GM12878 (cell line): ENCODE results near the gene CIAO2A. TPM values are rescaled to one million over a fixed set of nuclear protein-coding genes. Genes with fewer than 3 reads are reported as not detected.

Experiments
- ATAC-seq: fragments of 200-7000 bp; cut with Tn5 transposase; 3 replicates; pipeline ENCODE4 v1.9.1; 2020; ENCODE audit warnings: mild to moderate bottlenecking, moderate library complexity
- BruUV-seq: library from RNA; stranded (reverse); fragments of 400-500 nt; replicated peaks from 2 replicates; lab custom pipeline; 2021; lab: Mats Ljungman, UMichigan
- CTCF ChIA-PET: fragments of 300-600 bp; sonication (Branson Sonifier 250); formaldehyde crosslinking; extraction: SDS; loops from one replicate; lab custom pipeline; 2021; ENCODE audit warnings: inconsistent platforms; lab: Yijun Ruan, JAX
- POLR2A ChIA-PET: fragments of 350-600 bp; formaldehyde crosslinking; extraction: SDS; loops from one replicate; lab custom pipeline; 2021; ENCODE audit warnings: inconsistent platforms; lab: Charles Lee
- RAD21 ChIA-PET: fragments of 300-600 bp; sonication (Branson Sonifier 250); formaldehyde crosslinking; loops from one replicate; lab custom pipeline; 2023; ENCODE audit warnings: antibody characterized with exemption; ENCODE audit not compliant: unreplicated experiment; lab: Charles Lee
- SMC1A ChIA-PET: fragments of 300-600 bp; sonication (Branson Sonifier 250); formaldehyde crosslinking; loops from one replicate; lab custom pipeline; 2023; ENCODE audit not compliant: unreplicated experiment, uncharacterized antibody; lab: Charles Lee
- DNase-seq: peaks from one replicate; pipeline ENCODE4 v3.0.0-alpha.2; 2011; ENCODE audit warnings: low read depth, low spot score
- FAIRE-seq: peaks from 3 replicates; lab custom pipeline; 2011; peaks lifted over from hg19 to GRCh38; lab: Jason Lieb, UNC
- H2AFZ ChIP-seq: 2 replicates; pipeline ENCODE4 v1.6.0; 2011; ENCODE audit warnings: low read depth, low read length, control low read depth; ENCODE audit not compliant: control insufficient read depth
- H3K27ac ChIP-seq: 2 replicates; pipeline ENCODE4 v1.5.1; 2011; ENCODE audit warnings: control low read depth; ENCODE audit not compliant: control insufficient read depth, insufficient read depth
- H3K27me3 ChIP-seq, 2 experiments: replicated peaks in 1 of 2; 2 replicates each; pipeline versions ENCODE4 v1.6.0 to v1.6.1; 2011; ENCODE audit warnings: low read length in 1 of 2; ENCODE audit not compliant: control insufficient read depth in 2 of 2, insufficient read depth in 2 of 2
- H3K36me3 ChIP-seq, 2 experiments: 2 replicates each; pipeline ENCODE4 v1.5.1; 2011; ENCODE audit warnings: low read length in 1 of 2; ENCODE audit not compliant: control insufficient read depth in 2 of 2, insufficient read depth in 2 of 2
- H3K4me1 ChIP-seq: 2 replicates; pipeline ENCODE4 v1.6.1; 2011; ENCODE audit warnings: mild to moderate bottlenecking, low read length, moderate library complexity, mixed read lengths; ENCODE audit not compliant: control insufficient read depth, insufficient read depth
- H3K4me2 ChIP-seq: 2 replicates; pipeline ENCODE4 v1.6.0; 2011; ENCODE audit warnings: control low read depth; ENCODE audit not compliant: control insufficient read depth, insufficient read depth
- H3K4me3 ChIP-seq: fragments of 200-600 bp; sonication (generic); 2 replicates; pipeline ENCODE4 v1.5.1; 2016
- H3K79me2 ChIP-seq: 2 replicates; pipeline ENCODE4 v1.6.0; 2011; ENCODE audit warnings: low read length; ENCODE audit not compliant: control insufficient read depth, insufficient read depth
- H3K9ac ChIP-seq: 2 replicates; pipeline ENCODE4 v1.8.0; 2011; ENCODE audit warnings: low read length, control low read depth, mixed read lengths; ENCODE audit not compliant: control insufficient read depth, insufficient read depth
- H3K9me3 ChIP-seq: replicated peaks from 3 replicates; pipeline ENCODE4 v1.5.1; 2011; ENCODE audit warnings: mild to moderate bottlenecking, low read length; ENCODE audit not compliant: control insufficient read depth, insufficient read depth
- H4K20me1 ChIP-seq: 2 replicates; pipeline ENCODE4 v1.6.0; 2011; ENCODE audit not compliant: control insufficient read depth, insufficient read depth
- ASH2L ChIP-seq: fragments of 300-600, 200-600 bp; sonication (generic); IDR thresholded peaks from 2 replicates; pipeline ENCODE4 v1.6.1; 2017; ENCODE audit warnings: low read depth, mild to moderate bottlenecking, borderline replicate concordance
- BHLHE40 ChIP-seq, 2 experiments: fragments of 450-650 bp in 1 of 2; IDR thresholded peaks; 2 replicates each; pipeline ENCODE4 v1.6.1; 2011 to 2017; ENCODE audit warnings: low read depth in 2 of 2, borderline replicate concordance in 1 of 2, improper control_type of control experiment in 1 of 2, low read length in 1 of 2, mild to moderate bottlenecking in 1 of 2
- BRCA1 ChIP-seq: IDR thresholded peaks from 2 replicates; pipeline ENCODE4 v1.6.1; 2011; ENCODE audit warnings: low read depth, low read length, improper control_type of control experiment
- CBX5 ChIP-seq: sonication (generic); IDR thresholded peaks from 2 replicates; pipeline ENCODE4 v1.6.1; 2016; ENCODE audit warnings: low read depth, moderate library complexity, mild to moderate bottlenecking, inconsistent platforms
- CHD1 ChIP-seq: IDR thresholded peaks from 2 replicates; pipeline ENCODE4 v1.6.1; 2012; ENCODE audit warnings: low read depth, low read length, improper control_type of control experiment
- MEF2B ChIP-seq: fragments of 450-650 bp; IDR thresholded peaks from 2 replicates; pipeline ENCODE4 v1.6.1; 2018; ENCODE audit warnings: mild to moderate bottlenecking, moderate library complexity; ENCODE audit not compliant: partially characterized antibody, poor library complexity, severe bottlenecking
- RAD21 ChIP-seq: IDR thresholded peaks from 2 replicates; pipeline ENCODE4 v1.6.1; 2011; ENCODE audit warnings: mild to moderate bottlenecking, low read depth, low read length, moderate library complexity; ENCODE audit not compliant: insufficient read depth
- YBX1 ChIP-seq: fragments of 450-650 bp; IDR thresholded peaks from 2 replicates; pipeline ENCODE4 v1.6.1; 2016; ENCODE audit warnings: antibody characterized with exemption
- WGBS: methylation state at CpG from one replicate; pipeline ENCODE4 v1.1.6; 2016; ENCODE audit warnings: low lambda C conversion rate; ENCODE audit not compliant: insufficient replicate concordance, insufficient coverage; ENCODE audit errors: missing lambda C conversion rate; 5-methylcytosine and 5-hydroxymethylcytosine counted together
- in situ Hi-C: fragments of 300-500 bp; cut with MboI; formaldehyde crosslinking; loops from 9 replicates; pipeline ENCODE4 v1.14.3; 2018; ENCODE audit warnings: mixed read lengths
- intact Hi-C: fragments of 100-400 bp; cut with micrococcal nuclease; formaldehyde crosslinking; loops from one replicate; pipeline ENCODE4 v1.14.2; 2022; ENCODE audit not compliant: unreplicated experiment
- polyA plus RNA-seq, 11 experiments: library from polyadenylated mRNA; depleted of rRNA in 4 of 11; unstranded in 6 of 11; stranded (reverse) in 5 of 11; fragments of >200 nt; fragmentation: Nextera tagmentation in 4 of 11; fragmentation: Illumina TruSeq in 1 of 11; extraction: Ambion mirVana in 4 of 11; extraction: Trizol in 1 of 11; gene quantifications; 1 replicate in 1 of 11; 2 replicates in 10 of 11; pipeline versions ENCODE4 v1.2.1 to v1.2.3, GENCODE V29; 2011 to 2016; ENCODE audit warnings: inconsistent platforms in 2 of 11, missing spikeins in 2 of 11, low read depth in 1 of 11
- total RNA-seq, 4 experiments: library from RNA; depleted of rRNA in 3 of 4; stranded (reverse); fragments of >200 nt in 3 of 4; fragmentation: Illumina TruSeq in 1 of 4; extraction: Trizol in 1 of 4; gene quantifications; 2 replicates each; pipeline versions ENCODE4 v1.2.1 to v1.2.3, GENCODE V29; 2013 to 2021
- TF ChIP-seq, protein P1 (sequence below): IDR thresholded peaks from 2 replicates; pipeline ENCODE4 v1.6.1; 2012; ENCODE audit warnings: low read depth, low read length, improper control_type of control experiment
- TF ChIP-seq, protein P2 (sequence below), 3 experiments: IDR thresholded peaks in 2 of 3; conservative IDR thresholded peaks in 1 of 3; 2 replicates each; pipeline ENCODE4 v1.5.1; 2011; ENCODE audit warnings: low read depth in 3 of 3, low read length in 3 of 3, mild to moderate bottlenecking in 3 of 3, control low read depth in 2 of 3, moderate library complexity in 2 of 3, inconsistent platforms in 1 of 3, mixed read lengths in 1 of 3; ENCODE audit not compliant: control insufficient read depth in 2 of 3, insufficient read depth in 1 of 3; ENCODE audit errors: extremely low read depth in 1 of 3
- TF ChIP-seq, protein P3 (sequence below): fragments of 450-650 bp; IDR thresholded peaks from 2 replicates; pipeline ENCODE4 v1.6.1; 2017; ENCODE audit warnings: mild to moderate bottlenecking
- TF ChIP-seq, protein P4 (sequence below): fragments of 450-650 bp; IDR thresholded peaks from 2 replicates; pipeline ENCODE4 v1.6.1; 2016; ENCODE audit warnings: mild to moderate bottlenecking

The CIAO2A gene
- total and polyA plus RNA-seq, 10 of the 15 experiments (the other 5 are each of a cell fraction or from before 2014, with no cell fraction given): 94.5 to 400 (median 204) TPM

DNA sequence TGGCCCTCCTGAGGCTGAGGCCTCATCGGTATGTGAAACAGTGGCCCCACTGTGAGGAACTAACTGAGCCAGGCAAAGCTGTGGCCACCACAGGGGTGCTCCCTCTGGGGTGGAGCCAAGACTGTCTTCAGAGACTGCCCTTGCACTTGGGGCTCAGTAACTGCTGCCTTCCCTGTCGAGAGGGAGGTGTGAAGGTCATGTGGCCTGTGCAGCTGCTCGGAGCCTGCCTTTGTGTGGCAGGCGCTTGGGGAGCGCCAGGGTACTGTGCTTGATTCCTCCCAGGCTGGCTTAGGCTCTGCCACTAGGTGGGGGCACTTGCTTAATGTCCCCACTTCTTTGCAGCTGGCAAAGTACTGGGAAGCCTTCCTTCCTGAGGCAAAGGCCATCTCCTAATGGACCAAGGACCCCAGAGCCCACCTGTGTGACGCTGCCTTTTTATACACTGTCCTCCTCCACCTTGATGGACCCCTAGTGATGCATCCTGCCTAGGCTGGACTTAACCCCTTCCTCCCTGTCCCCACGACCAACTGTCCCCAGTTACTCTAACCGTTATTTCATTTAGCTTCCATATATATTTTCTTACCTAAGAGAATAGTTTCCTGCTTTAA, 43.7 kb upstream of the CIAO2A start:
- FAIRE-seq (no peak), DNase-seq (no peak), ATAC-seq (peak; percentile 80)
- Histone ChIP-seq H3K79me2 (no peaks in the 10 kb centered on the region), H3K4me3 (no peak overlapping the region), H3K36me3 (peaks cover 31 to 35% of the 10 kb centered on the region in 2 experiments), H3K9me3 (no peaks in the 10 kb centered on the region), H3K27ac (no peak overlapping the region), H3K4me2 (no peak overlapping the region), H3K27me3 (no peaks in the 10 kb centered on the region), H3K9ac (no peak overlapping the region), H2AFZ (no peak overlapping the region), H3K4me1 (no peaks in the 10 kb centered on the region; the same call in 1 of the 2 replicates), H4K20me1 (no peaks in the 10 kb centered on the region)
- WGBS: 58% methylated on average over 8 of the region's 8 CpGs
- RAD21 ChIA-PET: interaction anchor here (1.0 to 1.4 kb wide), 2 partner anchors 16 kb away, joined by 3 to 6 read pairs; no protein-coding TSS in a partner anchor
- SMC1A ChIA-PET: interaction anchor here (1.4 to 1.5 kb wide), 2 partner anchors 12 to 16 kb away, joined by 4 read pairs; no protein-coding TSS in a partner anchor
- BruUV-seq: no TSS peak
- CTCF ChIA-PET: interaction anchor here (1.1 to 2.5 kb wide), 4 partner anchors 10 to 26 kb away, joined by 3 to 24 read pairs (median 6); partner anchors contain the start of gene PPIB
- in situ Hi-C loops: no loop called here
- POLR2A ChIA-PET: interaction anchor here (1.5 kb wide), 1 partner anchor 13 kb away, joined by 5 read pairs; no protein-coding TSS in a partner anchor
- intact Hi-C loops: no loop called here
- TF ChIP-seq, protein P1, sequence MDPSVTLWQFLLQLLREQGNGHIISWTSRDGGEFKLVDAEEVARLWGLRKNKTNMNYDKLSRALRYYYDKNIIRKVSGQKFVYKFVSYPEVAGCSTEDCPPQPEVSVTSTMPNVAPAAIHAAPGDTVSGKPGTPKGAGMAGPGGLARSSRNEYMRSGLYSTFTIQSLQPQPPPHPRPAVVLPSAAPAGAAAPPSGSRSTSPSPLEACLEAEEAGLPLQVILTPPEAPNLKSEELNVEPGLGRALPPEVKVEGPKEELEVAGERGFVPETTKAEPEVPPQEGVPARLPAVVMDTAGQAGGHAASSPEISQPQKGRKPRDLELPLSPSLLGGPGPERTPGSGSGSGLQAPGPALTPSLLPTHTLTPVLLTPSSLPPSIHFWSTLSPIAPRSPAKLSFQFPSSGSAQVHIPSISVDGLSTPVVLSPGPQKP: no peak
- TF ChIP-seq BRCA1 (no peak), RAD21 (0 out of 2 replicates have a peak, but pooled peaks have one; percentile 12), BHLHE40 (IDR thresholded peaks at IDR 0.05; ENCODE audit: borderline replicate concordance in 1 of 2, low read depth in 2 of 2, low read length in 1 of 2) (peak in 1 of 2 experiments; percentile 10; a peak in 1 of 4 replicates), YBX1 (no peak), CHD1 (no peak), ASH2L (no peak), MEF2B (no peak), CBX5 (no peak)
- TF ChIP-seq, protein P2, sequence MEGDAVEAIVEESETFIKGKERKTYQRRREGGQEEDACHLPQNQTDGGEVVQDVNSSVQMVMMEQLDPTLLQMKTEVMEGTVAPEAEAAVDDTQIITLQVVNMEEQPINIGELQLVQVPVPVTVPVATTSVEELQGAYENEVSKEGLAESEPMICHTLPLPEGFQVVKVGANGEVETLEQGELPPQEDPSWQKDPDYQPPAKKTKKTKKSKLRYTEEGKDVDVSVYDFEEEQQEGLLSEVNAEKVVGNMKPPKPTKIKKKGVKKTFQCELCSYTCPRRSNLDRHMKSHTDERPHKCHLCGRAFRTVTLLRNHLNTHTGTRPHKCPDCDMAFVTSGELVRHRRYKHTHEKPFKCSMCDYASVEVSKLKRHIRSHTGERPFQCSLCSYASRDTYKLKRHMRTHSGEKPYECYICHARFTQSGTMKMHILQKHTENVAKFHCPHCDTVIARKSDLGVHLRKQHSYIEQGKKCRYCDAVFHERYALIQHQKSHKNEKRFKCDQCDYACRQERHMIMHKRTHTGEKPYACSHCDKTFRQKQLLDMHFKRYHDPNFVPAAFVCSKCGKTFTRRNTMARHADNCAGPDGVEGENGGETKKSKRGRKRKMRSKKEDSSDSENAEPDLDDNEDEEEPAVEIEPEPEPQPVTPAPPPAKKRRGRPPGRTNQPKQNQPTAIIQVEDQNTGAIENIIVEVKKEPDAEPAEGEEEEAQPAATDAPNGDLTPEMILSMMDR (IDR thresholded peaks at IDR 0.05 in 2 of 3, conservative IDR thresholded peaks at IDR 0.05 in 1 of 3; ENCODE audit: control insufficient read depth in 2 of 3, extremely low read depth in 1 of 3, insufficient read depth in 1 of 3, low read depth in 3 of 3, low read length in 3 of 3): peak in 1 of 3 experiments; percentile 33; a peak in 2 of 6 replicates
- TF ChIP-seq, protein P3, sequence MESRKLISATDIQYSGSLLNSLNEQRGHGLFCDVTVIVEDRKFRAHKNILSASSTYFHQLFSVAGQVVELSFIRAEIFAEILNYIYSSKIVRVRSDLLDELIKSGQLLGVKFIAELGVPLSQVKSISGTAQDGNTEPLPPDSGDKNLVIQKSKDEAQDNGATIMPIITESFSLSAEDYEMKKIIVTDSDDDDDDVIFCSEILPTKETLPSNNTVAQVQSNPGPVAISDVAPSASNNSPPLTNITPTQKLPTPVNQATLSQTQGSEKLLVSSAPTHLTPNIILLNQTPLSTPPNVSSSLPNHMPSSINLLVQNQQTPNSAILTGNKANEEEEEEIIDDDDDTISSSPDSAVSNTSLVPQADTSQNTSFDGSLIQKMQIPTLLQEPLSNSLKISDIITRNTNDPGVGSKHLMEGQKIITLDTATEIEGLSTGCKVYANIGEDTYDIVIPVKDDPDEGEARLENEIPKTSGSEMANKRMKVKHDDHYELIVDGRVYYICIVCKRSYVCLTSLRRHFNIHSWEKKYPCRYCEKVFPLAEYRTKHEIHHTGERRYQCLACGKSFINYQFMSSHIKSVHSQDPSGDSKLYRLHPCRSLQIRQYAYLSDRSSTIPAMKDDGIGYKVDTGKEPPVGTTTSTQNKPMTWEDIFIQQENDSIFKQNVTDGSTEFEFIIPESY: peak; percentile 95
- TF ChIP-seq, protein P4, sequence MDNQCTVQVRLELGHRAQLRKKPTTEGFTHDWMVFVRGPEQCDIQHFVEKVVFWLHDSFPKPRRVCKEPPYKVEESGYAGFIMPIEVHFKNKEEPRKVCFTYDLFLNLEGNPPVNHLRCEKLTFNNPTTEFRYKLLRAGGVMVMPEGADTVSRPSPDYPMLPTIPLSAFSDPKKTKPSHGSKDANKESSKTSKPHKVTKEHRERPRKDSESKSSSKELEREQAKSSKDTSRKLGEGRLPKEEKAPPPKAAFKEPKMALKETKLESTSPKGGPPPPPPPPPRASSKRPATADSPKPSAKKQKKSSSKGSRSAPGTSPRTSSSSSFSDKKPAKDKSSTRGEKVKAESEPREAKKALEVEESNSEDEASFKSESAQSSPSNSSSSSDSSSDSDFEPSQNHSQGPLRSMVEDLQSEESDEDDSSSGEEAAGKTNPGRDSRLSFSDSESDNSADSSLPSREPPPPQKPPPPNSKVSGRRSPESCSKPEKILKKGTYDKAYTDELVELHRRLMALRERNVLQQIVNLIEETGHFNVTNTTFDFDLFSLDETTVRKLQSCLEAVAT: no peak
